ENCODE data around the gene DENND1C.

DNA sequence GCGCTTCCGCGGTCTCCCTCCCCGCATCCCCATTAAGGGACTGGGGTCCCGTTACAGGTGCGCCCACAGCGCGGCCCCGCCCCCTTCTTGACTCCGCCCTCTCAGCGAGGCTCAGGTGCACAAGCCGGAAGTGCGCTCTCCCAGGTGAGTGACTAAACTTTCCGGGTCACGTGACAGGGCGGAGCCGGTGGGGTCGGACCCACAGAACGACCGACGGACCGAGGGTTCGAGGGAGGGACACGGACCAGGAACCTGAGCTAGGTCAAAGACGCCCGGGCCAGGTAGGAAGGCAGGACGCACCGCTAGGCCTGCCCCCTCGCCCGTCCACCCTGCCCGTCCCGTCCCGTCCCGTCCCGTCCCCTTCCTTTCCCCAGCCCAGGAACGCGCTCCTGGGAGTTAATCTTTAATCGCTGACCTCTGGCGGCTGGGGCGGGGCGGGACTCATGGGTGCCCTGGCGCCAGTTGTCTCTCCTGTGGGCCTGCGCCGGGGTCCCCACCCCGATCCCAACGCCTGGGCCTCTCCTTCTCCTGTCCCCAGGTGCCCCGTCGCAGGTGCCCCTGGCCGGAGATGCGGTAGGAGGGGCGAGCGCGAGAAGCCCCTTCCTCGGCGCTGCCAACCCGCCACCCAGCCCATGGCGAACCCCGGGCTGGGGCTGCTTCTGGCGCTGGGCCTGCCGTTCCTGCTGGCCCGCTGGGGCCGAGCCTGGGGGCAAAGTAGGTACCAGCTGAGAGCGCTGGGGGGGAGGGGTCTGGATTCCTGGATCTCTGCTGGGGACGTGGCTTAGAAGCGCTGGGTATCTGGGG, 17.3 kb downstream of the DENND1C start, which contains the start of gene CRB3:
- TF ChIP-seq, protein P1, sequence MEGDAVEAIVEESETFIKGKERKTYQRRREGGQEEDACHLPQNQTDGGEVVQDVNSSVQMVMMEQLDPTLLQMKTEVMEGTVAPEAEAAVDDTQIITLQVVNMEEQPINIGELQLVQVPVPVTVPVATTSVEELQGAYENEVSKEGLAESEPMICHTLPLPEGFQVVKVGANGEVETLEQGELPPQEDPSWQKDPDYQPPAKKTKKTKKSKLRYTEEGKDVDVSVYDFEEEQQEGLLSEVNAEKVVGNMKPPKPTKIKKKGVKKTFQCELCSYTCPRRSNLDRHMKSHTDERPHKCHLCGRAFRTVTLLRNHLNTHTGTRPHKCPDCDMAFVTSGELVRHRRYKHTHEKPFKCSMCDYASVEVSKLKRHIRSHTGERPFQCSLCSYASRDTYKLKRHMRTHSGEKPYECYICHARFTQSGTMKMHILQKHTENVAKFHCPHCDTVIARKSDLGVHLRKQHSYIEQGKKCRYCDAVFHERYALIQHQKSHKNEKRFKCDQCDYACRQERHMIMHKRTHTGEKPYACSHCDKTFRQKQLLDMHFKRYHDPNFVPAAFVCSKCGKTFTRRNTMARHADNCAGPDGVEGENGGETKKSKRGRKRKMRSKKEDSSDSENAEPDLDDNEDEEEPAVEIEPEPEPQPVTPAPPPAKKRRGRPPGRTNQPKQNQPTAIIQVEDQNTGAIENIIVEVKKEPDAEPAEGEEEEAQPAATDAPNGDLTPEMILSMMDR (conservative IDR thresholded peaks at IDR 0.05; ENCODE audit: low read length): no peak
- TF ChIP-seq EZH2phosphoT487 (IDR thresholded peaks at IDR 0.05; ENCODE audit: borderline replicate concordance): no peak

All from Loucy (cell line).